AG09309 (cell line): ENCODE measurements around the gene RAB44.
"Not testable (repeated sequence)": the region's sequence is repeated elsewhere in the genome, so short reads cannot be mapped to it uniquely, and the experiment has no call there.

ENCODE experiments used
- DNase-seq: peaks from one replicate; pipeline ENCODE4 v3.0.0-alpha.2; 2010; ENCODE audit warnings: low read depth
- H3K4me3 ChIP-seq: 2 replicates; pipeline ENCODE4 v1.5.1; 2011; ENCODE audit warnings: mild to moderate bottlenecking, low read depth, low read length, moderate library complexity; ENCODE audit not compliant: control insufficient read depth
- CTCF ChIP-seq: IDR thresholded peaks from 2 replicates; pipeline ENCODE4 v1.5.1; 2011; ENCODE audit warnings: mild to moderate bottlenecking, low read depth, low read length, inconsistent platforms; ENCODE audit not compliant: insufficient read depth, control insufficient read depth; ENCODE audit errors: missing control alignments

The RAB44 gene

GRCh38 chr6:36701401-36701991 is 3.9 kb downstream of the RAB44 start:
- no peak for DNase-seq
- H3K4me3 ChIP-seq = no peak overlapping the region
- TF ChIP-seq CTCF = no peak

GRCh38 chr6:36702656-36703055 is 5.0 kb downstream of the RAB44 start:
- DNase-seq = no peak
- TF ChIP-seq CTCF = no peak
- H3K4me3 ChIP-seq = no peak overlapping the region

- DNase-seq = no peak
- no peak overlapping the region for H3K4me3 ChIP-seq
- TF ChIP-seq CTCF = no peak
Observed at GRCh38 chr6:36703081-36703606, 5.5 kb downstream of the RAB44 start.

GRCh38 chr6:36703982-36704381 is 6.4 kb downstream of the RAB44 start:
- TF ChIP-seq CTCF = no peak

GRCh38 chr6:36704961-36705577 is 7.4 kb downstream of the RAB44 start:
- DNase-seq, H3K4me3 ChIP-seq: not testable (repeated sequence)

More at GRCh38 chr6:36703982-36704381, 6.4 kb downstream of the RAB44 start:
- DNase-seq = no peak
- H3K4me3 ChIP-seq = no peak overlapping the region

GRCh38 chr6:36706339-36706738 is 8.7 kb downstream of the RAB44 start:
- TF ChIP-seq CTCF = no peak
- H3K4me3 ChIP-seq = no peak overlapping the region
- DNase-seq = no peak

GRCh38 chr6:36712816-36713215 is 15.2 kb downstream of the RAB44 start:
- H3K4me3 ChIP-seq = no peak overlapping the region
- TF ChIP-seq CTCF = no peak
- no peak for DNase-seq
